ENCODE results near the gene GYG1. TPM values are rescaled to one million over a fixed set of nuclear protein-coding genes. Genes with fewer than 3 reads are reported as not detected.

GYG1 gene
- total RNA-seq, 1 experiment from 2014 or later, result 75.2 TPM

DNA sequence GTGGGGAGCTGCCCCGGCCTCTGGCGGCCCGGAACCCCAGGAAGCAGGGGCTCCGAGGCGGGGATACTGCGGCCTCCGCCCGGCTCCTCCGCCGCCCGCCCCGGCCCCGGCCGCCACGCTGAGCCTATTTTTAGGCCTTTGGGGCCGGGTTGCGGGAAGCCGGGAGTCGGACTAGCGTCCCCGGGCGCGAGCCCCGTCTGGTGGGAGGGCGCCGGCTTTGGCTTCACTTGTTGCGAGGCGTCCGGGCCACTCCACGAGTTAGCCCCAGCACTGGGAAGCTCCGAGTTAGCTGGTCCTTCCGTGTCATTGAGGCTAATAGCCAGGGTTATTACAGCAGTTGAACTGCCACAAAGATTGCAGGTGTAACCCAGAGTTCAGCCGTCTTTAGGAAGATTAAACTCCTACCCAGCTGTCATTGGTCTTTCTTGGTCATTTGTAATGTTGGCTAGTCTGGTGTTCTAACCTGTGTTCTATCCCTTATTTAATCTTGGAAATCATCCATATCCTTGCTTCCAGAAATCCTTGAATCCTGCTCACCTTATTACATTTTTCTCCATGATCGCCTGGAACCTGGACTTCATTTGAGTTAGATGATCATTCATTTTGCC lies 791 bp downstream of the GYG1 start:
- BruUV-seq (replicated peaks), result no TSS peak
- Histone ChIP-seq H3K9me3 (ENCODE audit: control insufficient read depth, insufficient read depth, low read depth, low read length) (no peaks in the 10 kb centered on the region), H3K4me1 (ENCODE audit: control insufficient read depth, insufficient read depth, low read length) (peaks cover 14% of the 10 kb centered on the region), H3K27ac (ENCODE audit: low read length) (peak overlapping the region; percentile 82), H3K36me3 (ENCODE audit: control insufficient read depth, insufficient read depth, low read length) (peaks cover 19% of the 10 kb centered on the region), H3K4me3 (ENCODE audit: low read depth in 2 of 2, low read length in 2 of 2) (peak overlapping the region; percentile 66 to 71), H3K27me3 (ENCODE audit: control insufficient read depth, insufficient read depth, low read length) (no peaks in the 10 kb centered on the region)
- in situ Hi-C loops (cut with HindIII; ENCODE audit: low pct_unique_long_range_greater_than_20kb, low sequenced_read_pairs) (no loop called here), intact Hi-C loops (cut with micrococcal nuclease; ENCODE audit: unreplicated experiment) (no loop called here)
- CTCF ChIA-PET, result interaction anchor here (0.6 kb wide), 1 partner anchor 1256 kb away, joined by 4 read pairs; no protein-coding TSS in a partner anchor
- TF ChIP-seq TCF7L2 (IDR thresholded peaks at IDR 0.05; ENCODE audit: low read depth, low read length) (no peak), POLR2AphosphoS5 (IDR thresholded peaks at IDR 0.05; ENCODE audit: low read depth, low read length) (no peak), SIN3A (IDR thresholded peaks at IDR 0.05; ENCODE audit: borderline replicate concordance, insufficient read depth, low read depth, low read length) (no peak)
- TF ChIP-seq, protein P1, sequence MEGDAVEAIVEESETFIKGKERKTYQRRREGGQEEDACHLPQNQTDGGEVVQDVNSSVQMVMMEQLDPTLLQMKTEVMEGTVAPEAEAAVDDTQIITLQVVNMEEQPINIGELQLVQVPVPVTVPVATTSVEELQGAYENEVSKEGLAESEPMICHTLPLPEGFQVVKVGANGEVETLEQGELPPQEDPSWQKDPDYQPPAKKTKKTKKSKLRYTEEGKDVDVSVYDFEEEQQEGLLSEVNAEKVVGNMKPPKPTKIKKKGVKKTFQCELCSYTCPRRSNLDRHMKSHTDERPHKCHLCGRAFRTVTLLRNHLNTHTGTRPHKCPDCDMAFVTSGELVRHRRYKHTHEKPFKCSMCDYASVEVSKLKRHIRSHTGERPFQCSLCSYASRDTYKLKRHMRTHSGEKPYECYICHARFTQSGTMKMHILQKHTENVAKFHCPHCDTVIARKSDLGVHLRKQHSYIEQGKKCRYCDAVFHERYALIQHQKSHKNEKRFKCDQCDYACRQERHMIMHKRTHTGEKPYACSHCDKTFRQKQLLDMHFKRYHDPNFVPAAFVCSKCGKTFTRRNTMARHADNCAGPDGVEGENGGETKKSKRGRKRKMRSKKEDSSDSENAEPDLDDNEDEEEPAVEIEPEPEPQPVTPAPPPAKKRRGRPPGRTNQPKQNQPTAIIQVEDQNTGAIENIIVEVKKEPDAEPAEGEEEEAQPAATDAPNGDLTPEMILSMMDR (IDR thresholded peaks at IDR 0.05), result no peak
- TF ChIP-seq, protein P2, sequence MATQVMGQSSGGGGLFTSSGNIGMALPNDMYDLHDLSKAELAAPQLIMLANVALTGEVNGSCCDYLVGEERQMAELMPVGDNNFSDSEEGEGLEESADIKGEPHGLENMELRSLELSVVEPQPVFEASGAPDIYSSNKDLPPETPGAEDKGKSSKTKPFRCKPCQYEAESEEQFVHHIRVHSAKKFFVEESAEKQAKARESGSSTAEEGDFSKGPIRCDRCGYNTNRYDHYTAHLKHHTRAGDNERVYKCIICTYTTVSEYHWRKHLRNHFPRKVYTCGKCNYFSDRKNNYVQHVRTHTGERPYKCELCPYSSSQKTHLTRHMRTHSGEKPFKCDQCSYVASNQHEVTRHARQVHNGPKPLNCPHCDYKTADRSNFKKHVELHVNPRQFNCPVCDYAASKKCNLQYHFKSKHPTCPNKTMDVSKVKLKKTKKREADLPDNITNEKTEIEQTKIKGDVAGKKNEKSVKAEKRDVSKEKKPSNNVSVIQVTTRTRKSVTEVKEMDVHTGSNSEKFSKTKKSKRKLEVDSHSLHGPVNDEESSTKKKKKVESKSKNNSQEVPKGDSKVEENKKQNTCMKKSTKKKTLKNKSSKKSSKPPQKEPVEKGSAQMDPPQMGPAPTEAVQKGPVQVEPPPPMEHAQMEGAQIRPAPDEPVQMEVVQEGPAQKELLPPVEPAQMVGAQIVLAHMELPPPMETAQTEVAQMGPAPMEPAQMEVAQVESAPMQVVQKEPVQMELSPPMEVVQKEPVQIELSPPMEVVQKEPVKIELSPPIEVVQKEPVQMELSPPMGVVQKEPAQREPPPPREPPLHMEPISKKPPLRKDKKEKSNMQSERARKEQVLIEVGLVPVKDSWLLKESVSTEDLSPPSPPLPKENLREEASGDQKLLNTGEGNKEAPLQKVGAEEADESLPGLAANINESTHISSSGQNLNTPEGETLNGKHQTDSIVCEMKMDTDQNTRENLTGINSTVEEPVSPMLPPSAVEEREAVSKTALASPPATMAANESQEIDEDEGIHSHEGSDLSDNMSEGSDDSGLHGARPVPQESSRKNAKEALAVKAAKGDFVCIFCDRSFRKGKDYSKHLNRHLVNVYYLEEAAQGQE (IDR thresholded peaks at IDR 0.05; ENCODE audit: insufficient read depth in 1 of 2, low read depth in 2 of 2, low read length in 1 of 2), result no peak
- POLR2A ChIA-PET, result no interaction called here
- DNase-seq (ENCODE audit: low read depth, low spot score) (no peak), ATAC-seq (peak; percentile 50)

DNA sequence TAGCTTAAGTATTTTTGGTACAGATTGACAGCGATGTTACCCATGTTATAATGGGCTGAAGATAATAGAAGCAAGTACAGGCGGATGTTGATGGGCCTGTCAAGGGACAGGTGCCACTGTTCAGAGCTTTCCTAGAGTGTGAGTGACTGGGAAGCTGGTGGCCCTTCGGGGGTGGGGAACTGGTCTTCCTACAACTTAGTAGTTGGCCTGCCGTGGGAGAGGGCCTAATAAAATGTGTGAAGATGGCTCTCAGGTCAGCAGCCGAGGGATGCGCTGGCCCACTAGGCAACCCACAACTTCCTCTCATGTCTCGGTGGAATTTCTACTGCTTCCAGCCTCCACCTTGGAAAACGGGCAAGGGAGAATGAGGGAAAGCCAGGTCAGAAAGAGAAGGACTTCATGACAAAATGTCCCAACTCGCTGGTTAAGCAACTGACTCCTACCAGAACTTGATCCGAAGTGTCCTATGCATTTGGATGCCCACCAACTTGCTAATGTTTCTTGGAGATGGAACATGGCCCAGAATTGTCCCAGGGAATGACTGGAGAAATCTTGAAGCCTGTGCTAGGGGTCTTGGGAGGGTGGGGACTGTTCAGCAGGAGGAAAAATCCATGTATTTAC lies 1.4 kb downstream of the GYG1 start:
- no peaks in the 10 kb centered on the region for H3K27me3 ChIP-seq (ENCODE audit: control insufficient read depth, insufficient read depth, low read length)
- TSS peak; percentile 81 for BruUV-seq (replicated peaks)
- ATAC-seq, result no peak

More for the DNA sequence above, 1.4 kb downstream of the GYG1 start:
- H3K36me3 ChIP-seq (ENCODE audit: control insufficient read depth, insufficient read depth, low read length), result peaks cover 24% of the 10 kb centered on the region
- CTCF ChIA-PET, result interaction anchor here (0.6 kb wide), 1 partner anchor 1256 kb away, joined by 4 read pairs; no protein-coding TSS in a partner anchor
- intact Hi-C loops (cut with micrococcal nuclease; ENCODE audit: unreplicated experiment), result no loop called here
- no peak for TF ChIP-seq POLR2AphosphoS5 (IDR thresholded peaks at IDR 0.05; ENCODE audit: low read depth, low read length)
- TF ChIP-seq, protein P1 (IDR thresholded peaks at IDR 0.05), result no peak
- no peak for TF ChIP-seq TCF7L2 (IDR thresholded peaks at IDR 0.05; ENCODE audit: low read depth, low read length)
- no peak for TF ChIP-seq SIN3A (IDR thresholded peaks at IDR 0.05; ENCODE audit: borderline replicate concordance, insufficient read depth, low read depth, low read length)
- TF ChIP-seq, protein P2 (IDR thresholded peaks at IDR 0.05; ENCODE audit: insufficient read depth in 1 of 2, low read depth in 2 of 2, low read length in 1 of 2), result no peak
- in situ Hi-C loops (cut with HindIII; ENCODE audit: low pct_unique_long_range_greater_than_20kb, low sequenced_read_pairs), result no loop called here
- H3K4me1 ChIP-seq (ENCODE audit: control insufficient read depth, insufficient read depth, low read length), result peaks cover 14% of the 10 kb centered on the region
- H3K9me3 ChIP-seq (ENCODE audit: control insufficient read depth, insufficient read depth, low read depth, low read length), result no peaks in the 10 kb centered on the region
- no peak for DNase-seq (ENCODE audit: low read depth, low spot score)
- H3K27ac ChIP-seq (ENCODE audit: low read length), result peak overlapping the region; percentile 82
- POLR2A ChIA-PET, result no interaction called here
- peak overlapping the region; percentile 66 to 71 for H3K4me3 ChIP-seq (ENCODE audit: low read depth in 2 of 2, low read length in 2 of 2)

Measured in Panc1 (cell line).